ENCODE results near the gene CAPS2. TPM values are rescaled to one million over a fixed set of nuclear protein-coding genes. Genes with fewer than 3 reads are reported as not detected.

CAPS2 gene
- total and polyA plus RNA-seq, 10 of the 15 experiments (the other 5 are each of a cell fraction or from before 2014, with no cell fraction given), result 2.0 to 6.4 (median 4.2) TPM

DNA sequence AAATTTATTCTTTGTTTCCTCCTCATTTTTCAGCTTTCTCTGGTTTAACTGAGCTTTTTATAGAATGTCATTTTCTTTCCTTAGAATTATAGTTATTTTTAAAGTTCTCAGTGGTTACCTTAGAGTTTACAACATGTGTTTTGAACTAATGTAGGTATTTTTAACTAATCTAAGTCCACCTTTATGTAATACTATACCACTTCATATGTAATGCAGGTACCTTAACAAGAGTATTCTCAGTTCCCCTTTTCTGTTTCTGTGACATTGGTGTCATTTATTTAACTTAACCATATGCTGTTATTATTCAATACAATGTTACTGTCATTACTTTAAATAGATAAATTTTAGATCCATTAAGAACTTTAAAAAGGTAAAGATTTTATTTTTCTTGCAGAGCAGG lies 90.1 kb downstream of the CAPS2 start:
- TF ChIP-seq POLR2AphosphoS2 (IDR thresholded peaks at IDR 0.05; ENCODE audit: low read depth, low read length), result no peak
- peak; percentile 57 for TF ChIP-seq MEF2B (IDR thresholded peaks at IDR 0.05; ENCODE audit: partially characterized antibody, poor library complexity, severe bottlenecking)
- peak; percentile 70; the same call in 1 of the 2 replicates for TF ChIP-seq NFIC (IDR thresholded peaks at IDR 0.05; ENCODE audit: low read depth, low read length)
- TF ChIP-seq CBFB (IDR thresholded peaks at IDR 0.05; ENCODE audit: low read depth), result no peak
- TF ChIP-seq RUNX3 (IDR thresholded peaks at IDR 0.05; ENCODE audit: low read length), result peak; percentile 27; the same call in 1 of the 2 replicates
- peak; percentile 77; the same call in 1 of the 2 replicates for TF ChIP-seq SPI1 (IDR thresholded peaks at IDR 0.05; ENCODE audit: borderline replicate concordance, insufficient read depth, low read depth, low read length)
- 0 out of 2 replicates have a peak, but pooled peaks have one; percentile 44 for TF ChIP-seq ATF2 (IDR thresholded peaks at IDR 0.05; ENCODE audit: low read length)
- TF ChIP-seq ATF7 (IDR thresholded peaks at IDR 0.05; ENCODE audit: low read depth), result peak; percentile 69; the same call in 1 of the 2 replicates
- H3K4me1 ChIP-seq (ENCODE audit: control insufficient read depth, insufficient read depth, low read length), result no peaks in the 10 kb centered on the region
- CTCF ChIA-PET, result no interaction called here
- DNase-seq (ENCODE audit: low read depth, low spot score) (no peak), FAIRE-seq (no peak), ATAC-seq (peak; percentile 76)
- intact Hi-C loops (cut with micrococcal nuclease; ENCODE audit: unreplicated experiment) (no loop called here), in situ Hi-C loops (cut with MboI) (no loop called here)
- no peaks in the 10 kb centered on the region for H3K36me3 ChIP-seq (ENCODE audit: control insufficient read depth in 2 of 2, insufficient read depth in 2 of 2, low read length in 1 of 2)
- no peaks in the 10 kb centered on the region for H3K27me3 ChIP-seq (replicated peaks in 1 of 2; ENCODE audit: control insufficient read depth in 2 of 2, insufficient read depth in 2 of 2, low read length in 1 of 2)
- H3K4me3 ChIP-seq, result no peak overlapping the region
- H3K4me2 ChIP-seq (ENCODE audit: control insufficient read depth, insufficient read depth), result no peak overlapping the region
- no peaks in the 10 kb centered on the region for H4K20me1 ChIP-seq (ENCODE audit: control insufficient read depth, insufficient read depth)
- no peaks in the 10 kb centered on the region for H3K9me3 ChIP-seq (replicated peaks; ENCODE audit: control insufficient read depth, insufficient read depth, low read length)
- POLR2A ChIA-PET, result no interaction called here
- SMC1A ChIA-PET (ENCODE audit: uncharacterized antibody, unreplicated experiment), result no interaction called here
- no peak overlapping the region for H3K9ac ChIP-seq (ENCODE audit: control insufficient read depth, insufficient read depth, low read length)
- no TSS peak for BruUV-seq (replicated peaks)
- no peak overlapping the region for H2AFZ ChIP-seq (ENCODE audit: control insufficient read depth, low read depth, low read length)
- H3K27ac ChIP-seq (ENCODE audit: control insufficient read depth, insufficient read depth), result no peak overlapping the region
- RAD21 ChIA-PET (ENCODE audit: unreplicated experiment), result no interaction called here
- H3K79me2 ChIP-seq (ENCODE audit: control insufficient read depth, insufficient read depth, low read length), result no peaks in the 10 kb centered on the region
